Body of pancreas (tissue), 4 donors: Measurements from ENCODE around the gene FGF12.

Source experiments
- POLR2A ChIP-seq, 3 donors: fragments of 450-650 bp; IDR thresholded peaks; one replicate each; pipeline ENCODE4 v1.6.1; 2016; ENCODE audit warnings: antibody characterized with exemption in 3 of 3, mild to moderate bottlenecking in 2 of 3
- TF ChIP-seq, protein P1 (sequence below), 7 experiments: fragments of 450-650 bp in 4 of 7; fragments of 200-600 bp in 3 of 7; sonication (generic) in 3 of 7; IDR thresholded peaks; one replicate each; pipeline ENCODE4 v1.5.1; 2016 to 2019; ENCODE audit warnings: antibody characterized with exemption in 7 of 7

DNA sequence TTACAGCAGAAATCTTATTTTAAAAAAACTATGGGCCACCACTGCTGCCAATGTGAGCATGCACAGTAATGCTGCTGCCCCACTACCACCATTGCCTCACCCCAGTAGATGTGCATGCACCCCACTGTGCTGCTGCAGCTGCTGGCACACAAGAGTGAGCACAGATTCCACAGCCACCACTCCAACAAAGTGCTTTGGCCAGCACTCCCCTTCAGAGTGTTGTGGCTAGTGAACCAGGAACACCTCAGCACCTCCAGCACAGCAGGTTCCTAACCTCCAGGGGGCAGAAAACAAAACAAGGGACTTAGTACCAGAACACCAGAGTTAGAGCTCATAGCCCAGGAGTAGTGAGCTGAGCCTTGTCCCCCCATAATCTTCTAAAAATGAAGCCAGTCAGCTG lies 636.8 kb downstream of the FGF12 start:
- TF ChIP-seq, protein P1, sequence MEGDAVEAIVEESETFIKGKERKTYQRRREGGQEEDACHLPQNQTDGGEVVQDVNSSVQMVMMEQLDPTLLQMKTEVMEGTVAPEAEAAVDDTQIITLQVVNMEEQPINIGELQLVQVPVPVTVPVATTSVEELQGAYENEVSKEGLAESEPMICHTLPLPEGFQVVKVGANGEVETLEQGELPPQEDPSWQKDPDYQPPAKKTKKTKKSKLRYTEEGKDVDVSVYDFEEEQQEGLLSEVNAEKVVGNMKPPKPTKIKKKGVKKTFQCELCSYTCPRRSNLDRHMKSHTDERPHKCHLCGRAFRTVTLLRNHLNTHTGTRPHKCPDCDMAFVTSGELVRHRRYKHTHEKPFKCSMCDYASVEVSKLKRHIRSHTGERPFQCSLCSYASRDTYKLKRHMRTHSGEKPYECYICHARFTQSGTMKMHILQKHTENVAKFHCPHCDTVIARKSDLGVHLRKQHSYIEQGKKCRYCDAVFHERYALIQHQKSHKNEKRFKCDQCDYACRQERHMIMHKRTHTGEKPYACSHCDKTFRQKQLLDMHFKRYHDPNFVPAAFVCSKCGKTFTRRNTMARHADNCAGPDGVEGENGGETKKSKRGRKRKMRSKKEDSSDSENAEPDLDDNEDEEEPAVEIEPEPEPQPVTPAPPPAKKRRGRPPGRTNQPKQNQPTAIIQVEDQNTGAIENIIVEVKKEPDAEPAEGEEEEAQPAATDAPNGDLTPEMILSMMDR (IDR thresholded peaks at IDR 0.05): no peak
- no peak for TF ChIP-seq POLR2A (IDR thresholded peaks at IDR 0.05)
